GM21737 (cell line): ENCODE results near the gene SALL1.

Source experiments
- ATAC-seq: cut with Tn5 transposase; IDR thresholded peaks from one replicate; pipeline ENCODE4 v1.9.1; 2021; ENCODE audit warnings: mild to moderate bottlenecking, moderate library complexity; ENCODE audit not compliant: unreplicated experiment

SALL1 gene

DNA sequence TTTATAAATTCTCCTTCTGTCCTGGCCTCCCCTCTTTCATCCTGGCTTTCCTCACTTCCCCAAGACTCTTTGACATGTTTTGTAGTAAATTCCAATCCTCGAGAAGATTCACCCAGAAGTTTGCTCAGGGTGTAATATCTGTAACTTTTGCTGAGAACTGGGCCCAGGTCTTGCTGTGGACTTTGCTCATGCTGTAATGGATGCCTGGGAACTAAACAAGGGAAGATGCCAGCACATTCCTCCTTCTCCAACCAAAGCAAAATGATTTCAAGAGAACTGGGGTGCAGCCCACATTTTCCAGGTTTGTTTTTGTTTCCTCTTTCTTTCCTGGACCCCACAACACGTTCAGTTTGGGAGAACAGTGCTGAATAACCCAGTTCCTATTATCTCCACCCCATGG, 6.6 kb upstream of the SALL1 start:
- no peak for ATAC-seq

DNA sequence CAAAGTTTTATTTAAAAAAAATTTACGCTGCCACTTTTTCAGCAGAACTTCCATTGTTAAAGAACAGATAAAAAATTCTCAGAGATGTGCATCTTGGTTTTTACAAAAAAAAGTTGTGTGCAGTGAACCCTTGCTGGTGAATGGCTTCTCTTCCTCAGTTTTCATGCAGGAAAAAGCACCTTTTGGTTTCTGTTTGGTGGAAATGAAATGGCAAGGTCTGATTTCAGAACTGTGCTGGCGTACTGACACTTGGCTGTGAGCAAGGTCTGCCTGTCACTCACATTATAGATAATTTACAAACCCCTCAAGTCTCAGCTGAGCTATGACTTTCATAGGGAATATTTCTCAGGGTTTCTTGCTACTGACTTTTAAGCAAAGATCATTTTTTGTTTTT, 5.7 kb upstream of the SALL1 start:
- ATAC-seq: no peak

DNA sequence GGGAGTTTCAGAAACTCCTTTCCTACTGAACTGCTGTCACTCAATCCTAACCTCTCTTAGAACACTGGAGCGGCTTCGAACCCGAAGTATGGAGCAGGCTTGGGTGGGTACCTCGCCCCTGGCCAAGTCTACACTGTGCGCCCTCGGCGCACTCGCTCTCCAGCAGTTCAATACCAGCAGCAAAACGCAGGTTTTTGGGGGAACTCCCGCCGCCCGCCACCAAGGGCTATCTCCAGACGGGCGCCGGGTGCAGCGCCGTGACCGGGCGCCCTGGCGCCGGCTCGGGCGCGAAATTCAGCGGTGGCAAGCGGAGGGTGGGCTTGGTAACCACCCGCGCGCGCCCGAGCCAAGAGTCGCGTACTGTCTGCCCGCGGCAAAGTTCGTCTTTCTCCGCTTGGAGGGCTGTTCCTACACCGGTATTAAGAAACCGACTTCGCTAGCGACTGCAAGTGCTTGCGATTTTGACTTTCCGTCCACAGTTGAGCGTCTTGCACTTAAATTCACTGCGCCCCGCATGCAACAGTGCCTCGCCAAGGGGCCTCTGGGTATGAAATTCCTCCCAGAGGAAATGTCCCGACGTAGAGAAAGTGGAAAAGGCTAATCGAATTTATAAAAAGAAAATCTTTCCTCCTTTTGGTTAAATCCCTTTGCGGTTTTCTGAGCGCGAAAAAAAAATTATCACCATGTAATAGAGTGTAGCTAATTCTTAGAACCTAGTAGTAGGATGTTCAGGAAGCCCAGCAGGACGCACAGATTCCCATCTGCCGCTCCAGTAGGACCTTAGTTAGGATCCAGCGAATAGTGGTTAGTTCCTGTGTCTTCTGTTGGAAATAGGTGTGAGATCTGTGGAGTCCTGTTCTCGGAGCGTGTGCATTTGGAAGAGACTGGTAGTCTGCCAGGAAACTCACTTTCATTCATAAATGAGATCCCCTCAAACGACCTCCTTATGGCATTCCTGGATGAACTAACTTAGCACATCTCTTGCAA, 5.0 kb upstream of the SALL1 start:
- no peak for ATAC-seq

DNA sequence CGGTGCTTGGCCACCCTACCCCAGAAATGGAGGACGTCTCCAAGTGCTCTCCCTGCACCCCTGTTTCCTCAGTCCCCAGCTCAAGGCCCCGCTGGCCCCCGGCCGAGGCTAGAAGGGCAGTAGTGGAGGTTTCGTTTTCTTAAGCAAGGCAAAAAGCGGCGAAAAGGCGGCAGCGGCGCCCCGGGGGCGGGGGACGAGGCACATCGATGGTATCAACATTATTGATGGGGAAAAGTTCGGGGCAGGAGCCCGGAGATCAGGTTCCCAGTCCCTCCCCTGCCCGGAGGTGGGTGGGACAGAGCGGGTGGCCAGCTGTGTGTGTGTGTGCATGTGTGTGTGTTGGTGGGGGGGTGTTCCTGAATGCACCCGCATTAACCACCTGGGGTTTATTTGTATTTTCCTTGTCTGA, 4.1 kb upstream of the SALL1 start:
- ATAC-seq: no peak

DNA sequence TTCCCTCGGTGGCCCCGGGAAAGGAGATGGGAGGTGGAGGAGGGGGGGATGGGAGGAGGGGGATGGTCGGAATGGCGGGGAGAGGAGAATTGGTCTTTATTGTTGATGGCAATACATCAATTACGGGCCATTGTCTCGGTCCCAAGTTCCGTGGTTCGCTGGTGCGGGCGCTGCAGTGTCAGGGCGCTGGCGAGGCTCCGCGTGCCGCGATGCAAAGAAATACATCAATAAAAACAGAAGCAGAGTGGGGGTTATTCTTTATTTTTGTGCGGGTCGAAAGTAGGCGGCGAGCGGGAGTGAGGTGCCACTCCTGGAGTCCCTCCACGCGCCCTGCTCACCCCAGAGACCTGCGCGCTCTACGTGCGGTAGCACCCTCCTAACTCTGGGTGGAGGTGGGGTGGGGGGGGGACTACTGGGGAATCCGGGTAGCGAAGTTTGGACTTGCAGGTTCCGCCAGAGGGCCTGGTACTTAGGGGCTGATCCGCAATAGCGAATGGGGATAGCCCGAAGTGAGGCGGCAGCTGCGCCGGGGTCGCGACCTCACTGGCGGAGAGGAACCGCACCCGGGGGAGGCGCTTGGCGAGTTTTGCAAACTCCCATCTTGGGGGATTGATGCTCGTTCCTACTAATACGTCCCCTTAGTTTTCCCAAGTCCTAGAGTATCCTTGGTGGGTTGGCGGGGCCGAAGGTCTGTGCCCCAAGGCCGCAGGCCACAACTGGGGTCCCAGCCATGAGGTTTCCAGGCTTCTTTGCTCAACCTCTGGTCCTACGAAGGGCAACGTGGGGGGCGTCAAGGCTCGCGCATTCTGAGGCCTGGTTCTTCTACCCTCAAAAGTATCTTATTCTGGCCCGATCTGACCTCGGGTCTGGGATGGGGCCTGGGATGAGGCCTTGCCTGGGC, 3.5 kb upstream of the SALL1 start:
- no peak for ATAC-seq

DNA sequence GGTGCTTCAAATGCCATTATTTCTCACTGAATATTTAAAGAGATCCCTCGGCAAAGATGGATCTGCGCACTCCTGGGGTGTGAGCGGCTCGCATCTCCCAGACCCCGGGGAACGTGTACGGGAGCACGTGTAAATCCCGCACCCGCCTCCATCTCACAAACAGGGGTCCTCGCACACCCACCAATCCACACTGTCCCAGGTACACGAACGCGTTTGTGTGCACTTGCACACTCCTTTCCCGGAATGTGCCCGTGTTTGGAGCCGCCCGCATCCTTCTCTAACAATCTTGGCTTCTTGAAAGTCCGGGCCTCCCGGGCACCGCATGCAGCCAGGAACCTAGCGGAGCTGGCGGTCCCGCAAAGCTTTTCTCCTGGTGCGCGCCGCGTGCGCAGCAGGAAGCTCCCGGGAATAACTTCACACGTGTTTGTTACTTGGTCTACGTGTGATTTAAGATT, 2.5 kb upstream of the SALL1 start:
- ATAC-seq: no peak

DNA sequence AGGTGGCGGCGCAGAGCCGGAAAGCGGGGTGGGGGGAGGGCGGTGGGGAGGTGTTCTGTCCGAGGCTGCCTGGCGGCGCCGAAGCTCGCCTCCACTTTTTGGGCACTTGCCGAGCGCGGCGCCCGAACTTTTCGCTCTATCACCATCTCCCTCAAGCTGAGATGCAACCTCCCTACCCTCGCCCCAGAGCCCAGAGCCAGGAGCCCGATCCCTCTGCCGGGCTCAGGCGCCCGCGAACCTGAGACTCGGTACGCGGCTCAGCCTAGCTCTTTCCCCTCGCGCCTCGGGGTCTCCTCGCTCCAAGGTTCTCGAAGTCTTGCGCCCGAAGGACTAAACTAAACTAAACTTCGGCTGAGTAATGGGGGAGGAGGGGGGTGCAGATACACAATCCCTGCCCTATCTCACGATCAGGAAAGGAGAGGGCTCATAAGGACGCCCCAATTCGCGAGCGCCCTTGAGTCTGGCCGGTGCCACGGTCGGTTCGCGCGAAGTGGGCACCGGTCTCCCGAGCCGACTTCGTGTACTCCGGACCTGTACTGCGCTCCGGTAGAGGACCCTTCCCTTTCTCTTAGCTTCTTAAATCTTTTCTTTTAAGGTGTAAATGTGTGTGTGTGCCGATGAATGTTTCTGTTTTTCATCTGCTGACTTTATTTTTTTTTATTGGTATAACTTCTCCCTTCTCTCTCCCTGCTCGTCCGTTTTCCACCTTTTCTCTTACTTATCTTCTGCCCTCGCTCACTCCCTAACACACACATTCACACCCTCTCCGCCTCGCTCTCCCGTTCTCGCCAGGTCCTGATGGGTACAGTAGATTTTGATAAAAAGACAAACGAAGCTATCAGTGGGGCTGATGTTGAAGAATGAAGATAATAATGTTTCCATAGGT, 1.9 kb upstream of the SALL1 start:
- no peak for ATAC-seq

DNA sequence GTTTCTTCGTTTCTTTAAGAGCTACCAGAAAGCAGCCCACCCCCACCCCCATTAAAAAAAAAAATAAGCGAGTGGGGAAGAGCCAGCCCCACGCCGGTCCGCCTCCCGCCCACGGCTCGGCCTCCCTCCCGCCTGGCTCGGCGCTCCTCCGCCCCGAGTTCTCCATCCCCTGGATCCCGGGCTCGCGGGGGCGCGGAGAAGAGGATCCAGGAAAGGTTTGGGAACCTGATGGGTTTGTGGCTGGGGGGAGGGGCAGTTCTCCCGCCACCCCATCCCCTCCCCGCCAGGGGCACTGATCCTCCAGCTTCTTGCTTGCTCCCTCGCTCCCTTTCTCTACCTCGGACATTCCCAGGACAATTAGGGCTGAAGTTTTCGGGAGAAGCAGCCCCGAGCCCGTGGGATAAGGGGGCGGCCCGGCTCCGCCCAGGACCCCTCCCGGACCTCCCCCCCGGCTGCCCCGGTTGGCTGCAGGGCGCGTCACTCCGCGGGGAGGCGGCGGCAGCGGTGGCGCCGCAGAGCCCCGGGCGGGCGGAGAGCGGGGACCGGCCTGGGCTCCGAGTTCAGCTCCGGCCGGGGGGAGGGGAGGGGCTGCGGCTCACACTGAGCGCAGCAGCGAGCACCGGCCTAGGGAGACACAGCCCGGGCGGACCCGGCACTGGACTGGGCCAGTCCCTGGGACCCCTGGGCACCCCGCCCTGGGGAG, 1.0 kb upstream of the SALL1 start:
- ATAC-seq: no peak

DNA sequence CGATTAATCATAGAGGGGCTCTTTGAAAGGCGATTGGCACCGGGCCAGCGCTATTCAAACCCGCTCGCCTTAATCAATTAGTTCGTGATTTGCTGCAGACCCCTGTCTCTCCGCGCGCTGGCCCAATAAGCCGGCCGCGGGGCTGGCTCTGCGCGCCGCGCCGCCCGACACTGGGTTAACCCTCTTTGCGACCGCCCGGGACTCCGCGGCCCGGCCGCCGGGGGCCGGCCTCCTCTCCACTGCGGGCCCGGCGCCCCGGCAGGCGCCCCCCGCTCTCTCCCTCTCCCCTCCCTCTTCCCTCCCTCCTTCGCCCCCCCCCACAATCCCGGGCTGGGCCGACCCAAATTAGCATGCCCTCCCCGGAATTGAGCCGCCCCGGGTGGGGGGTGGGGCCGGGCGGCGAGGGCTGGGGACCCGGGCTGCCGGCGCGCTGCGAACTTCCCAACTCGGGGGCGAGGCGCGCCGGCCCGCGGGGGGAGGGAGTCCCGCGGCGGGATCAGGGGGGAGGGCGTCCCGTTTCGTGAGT, 428 bp upstream of the SALL1 start:
- no peak for ATAC-seq

DNA sequence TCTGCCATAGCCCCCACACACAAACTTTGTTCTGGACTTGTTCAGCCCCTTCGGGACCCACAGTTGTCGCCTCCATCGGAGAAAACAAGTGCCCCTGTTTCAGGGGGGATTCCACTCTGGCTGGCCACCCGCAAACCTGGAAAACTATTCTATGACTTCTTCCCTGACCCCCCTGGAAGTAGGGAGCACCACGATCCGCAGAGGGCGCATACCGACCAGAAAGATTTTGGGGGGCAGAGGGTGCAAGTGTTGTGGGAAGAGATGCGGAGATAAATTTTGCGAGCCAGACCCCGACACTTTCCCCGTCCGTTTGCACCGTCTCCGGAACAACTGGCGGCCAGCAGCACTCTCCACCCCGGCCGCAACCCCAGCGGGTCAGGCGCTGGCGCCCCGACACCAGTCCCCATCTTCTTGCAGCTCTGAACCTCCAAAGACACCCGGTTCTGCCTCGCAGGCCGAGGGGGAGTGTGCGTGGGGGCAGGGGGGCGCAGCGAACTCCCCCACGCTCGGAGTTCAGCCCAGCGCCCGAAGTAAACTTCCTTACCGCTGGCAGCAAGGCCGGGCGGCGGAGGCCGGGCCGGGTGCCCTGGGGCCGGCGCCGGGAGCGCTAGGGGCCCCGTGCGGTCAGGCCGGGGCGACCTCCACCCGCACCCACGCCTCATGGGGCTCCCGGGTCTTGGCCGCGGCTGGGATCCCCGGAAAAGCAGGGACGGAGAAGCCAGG, 744 bp downstream of the SALL1 start:
- ATAC-seq: no peak

DNA sequence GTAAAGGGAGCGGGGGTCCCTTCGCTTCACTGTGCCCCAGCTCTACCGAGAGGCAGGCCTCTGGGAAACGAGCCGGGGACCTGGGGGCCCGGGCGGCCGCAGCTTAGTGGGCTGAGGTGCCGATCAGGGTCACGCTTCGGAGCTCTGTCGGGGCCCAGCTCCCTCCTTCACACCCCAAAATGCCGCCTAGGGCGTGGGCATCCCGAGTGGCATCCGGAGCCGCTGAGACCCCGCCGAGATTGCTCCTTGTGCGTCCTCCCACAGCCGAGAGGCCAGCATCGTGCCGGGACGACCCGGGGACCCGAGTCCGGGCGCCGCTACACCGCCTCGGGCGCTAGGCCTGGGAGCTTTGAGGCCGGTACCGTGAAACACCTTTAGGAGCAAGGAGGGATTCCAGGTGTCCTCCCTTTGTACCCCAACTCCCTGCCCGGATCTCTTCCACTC, 1.3 kb downstream of the SALL1 start:
- no peak for ATAC-seq

DNA sequence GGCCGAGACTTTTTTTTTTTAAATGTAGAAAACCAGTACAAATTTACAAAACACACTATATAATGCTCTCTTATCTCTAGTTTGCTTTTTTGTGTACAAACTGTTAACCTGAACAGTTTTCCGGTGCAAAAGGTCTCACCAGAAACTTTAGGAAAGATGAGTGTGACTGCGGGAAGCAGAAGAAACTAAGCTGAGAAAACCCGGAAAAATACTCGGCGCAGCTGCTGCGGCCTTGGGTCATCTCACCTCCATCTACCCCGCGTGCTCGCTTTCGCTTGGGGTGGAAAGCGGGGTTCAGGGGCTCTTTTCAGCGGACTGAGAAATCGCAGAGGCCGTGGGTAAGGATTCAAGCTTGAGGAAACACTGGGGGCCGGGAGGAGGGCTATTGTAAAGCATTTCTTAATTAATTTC, 1.8 kb downstream of the SALL1 start:
- no peak for ATAC-seq

DNA sequence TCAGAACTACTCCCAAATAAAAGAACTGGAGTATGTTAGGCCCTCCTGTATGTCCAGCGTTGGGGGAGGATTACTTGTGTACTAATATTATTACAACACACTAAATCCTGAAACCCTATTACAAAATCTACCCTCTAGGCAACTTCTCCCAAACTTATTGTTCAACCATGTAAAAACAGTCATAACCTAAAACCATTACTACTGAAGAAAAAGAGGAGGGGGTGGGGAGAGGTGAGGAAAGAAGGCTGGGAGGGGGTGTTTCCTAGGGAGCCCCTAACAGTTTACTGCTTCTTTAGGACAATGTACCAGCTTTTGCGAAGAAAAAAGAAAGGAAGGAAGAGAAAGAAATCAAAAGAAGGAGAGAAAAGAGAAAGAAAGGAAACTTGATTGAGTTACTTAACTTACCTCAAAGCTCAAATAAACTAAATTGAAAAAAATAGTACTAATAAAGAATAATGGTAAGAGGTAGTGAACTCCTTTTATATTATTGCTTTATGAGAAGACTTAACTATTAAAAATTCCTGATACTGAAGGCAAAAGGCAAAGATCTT, 2.3 kb downstream of the SALL1 start:
- ATAC-seq: no peak

DNA sequence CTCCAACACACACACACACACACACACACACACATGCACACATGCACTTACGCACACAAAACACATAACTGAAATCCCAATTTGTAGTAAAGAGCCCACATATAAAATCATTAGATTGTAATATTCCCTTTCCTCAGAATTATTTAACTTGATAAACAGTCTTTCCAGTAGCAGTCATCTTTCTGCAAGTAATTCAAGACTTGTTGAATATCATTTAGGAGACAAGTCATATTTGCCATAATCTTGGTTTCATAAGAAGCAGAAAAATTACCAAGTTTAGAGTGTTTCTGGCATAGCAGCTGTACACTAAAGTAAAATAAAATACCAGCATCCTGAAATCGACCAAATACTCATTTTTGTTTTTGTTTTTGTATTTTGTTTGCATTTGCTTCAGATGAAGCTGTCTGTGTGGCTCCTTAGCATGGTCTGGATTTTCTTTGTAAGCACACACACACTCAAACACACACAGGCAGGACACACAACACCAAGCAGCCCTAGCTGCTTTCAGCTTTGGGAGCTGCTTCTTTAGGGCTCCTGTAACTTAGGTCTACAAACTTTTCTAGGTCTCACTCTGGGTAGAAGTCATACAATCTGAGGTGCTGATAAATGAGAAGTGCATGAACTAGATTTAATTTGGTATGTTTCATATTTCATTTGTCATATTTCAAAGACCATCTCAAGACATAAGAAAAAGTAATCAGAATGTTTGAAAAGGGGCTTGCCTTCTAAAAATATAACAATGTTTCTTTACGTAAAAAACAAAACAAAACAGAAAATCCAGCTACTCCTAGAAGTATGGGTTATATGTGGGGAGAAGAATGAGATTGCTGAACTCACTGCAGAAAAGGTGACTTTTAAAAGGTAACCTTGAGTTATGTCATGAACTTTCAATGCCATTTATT, 3.0 kb downstream of the SALL1 start:
- ATAC-seq: no peak

DNA sequence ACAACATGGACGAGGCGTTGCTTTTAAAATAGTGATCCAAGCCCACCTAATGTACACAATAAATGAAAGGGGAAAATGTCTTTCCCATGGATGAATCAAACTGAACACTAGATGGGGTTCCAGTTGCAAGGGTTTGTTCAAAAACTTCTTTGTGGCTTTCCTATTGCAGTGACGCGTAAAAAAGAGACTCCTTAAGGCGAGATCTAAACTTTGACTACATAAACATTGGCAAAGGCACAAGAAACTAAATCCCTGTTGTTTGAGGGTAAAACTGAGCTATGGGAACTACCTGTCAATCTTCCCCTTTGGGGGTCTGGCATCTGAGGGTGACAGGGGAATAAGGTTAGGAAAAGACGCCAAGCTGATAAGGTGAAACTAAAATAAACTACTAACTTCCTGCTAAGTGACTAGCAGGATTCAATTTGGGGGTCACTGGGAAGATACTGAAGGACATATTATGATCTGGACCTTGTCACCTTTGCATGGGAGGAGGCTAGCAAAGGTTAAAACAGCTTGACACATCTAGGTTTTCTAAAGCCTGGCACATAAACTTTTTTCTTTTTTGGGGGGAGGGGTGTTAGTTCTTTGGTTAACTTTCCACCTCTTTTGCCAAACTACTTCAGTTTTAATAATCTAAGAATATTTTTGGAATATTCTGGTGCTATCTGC, 4.7 kb downstream of the SALL1 start:
- no peak for ATAC-seq

DNA sequence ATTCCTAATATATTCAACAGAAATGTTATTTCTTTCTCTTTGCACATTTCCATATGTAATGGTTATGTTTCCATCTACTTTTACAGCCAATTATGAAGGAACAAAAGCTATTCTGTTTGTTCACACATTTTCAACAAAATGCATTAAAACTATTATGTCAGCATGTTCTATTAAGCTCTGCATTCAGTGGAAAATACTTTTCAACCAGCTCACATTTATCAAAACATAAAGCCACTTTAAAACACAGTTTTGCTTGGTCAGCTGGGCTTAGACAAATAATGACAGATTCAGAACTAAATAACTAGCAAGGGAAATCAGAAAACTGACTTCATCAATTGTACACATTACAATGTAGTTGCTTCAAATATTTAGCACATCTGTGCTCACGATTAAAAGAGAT, 6.9 kb downstream of the SALL1 start:
- no peak for ATAC-seq
